Mesenchymal stem cell (in vitro differentiated cells and primary cell): Measurements from ENCODE around the gene TCAIM.
"Not testable (repeated sequence)": the region's sequence is repeated elsewhere in the genome, so short reads cannot be mapped to it uniquely, and the experiment has no call there.

ENCODE experiments used
- DNase-seq: peaks from one replicate; pipeline ENCODE4 v3.0.0-alpha.2; 2013
- H2AFZ ChIP-seq: one replicate; pipeline ENCODE4 v1.6.1; 2013; ENCODE audit warnings: low read depth, mild to moderate bottlenecking, control low read depth, inconsistent platforms, low read length, moderate library complexity
- H2AK5ac ChIP-seq: 2 replicates; pipeline ENCODE4 v1.6.1; 2013; ENCODE audit warnings: low read length, moderate library complexity, mild to moderate bottlenecking, inconsistent platforms; ENCODE audit not compliant: severe bottlenecking
- H2BK120ac ChIP-seq: one replicate; pipeline ENCODE4 v1.6.1; 2013; ENCODE audit warnings: low read depth, mild to moderate bottlenecking, inconsistent platforms, low read length, moderate library complexity
- H2BK12ac ChIP-seq, 2 experiments: one replicate each; pipeline ENCODE4 v1.6.1; 2013; ENCODE audit warnings: inconsistent platforms in 2 of 2, low read length in 2 of 2, mild to moderate bottlenecking in 2 of 2, moderate library complexity in 2 of 2, control low read depth in 1 of 2
- H2BK15ac ChIP-seq: one replicate; pipeline ENCODE4 v1.6.1; 2013; ENCODE audit warnings: mild to moderate bottlenecking, low read depth, inconsistent platforms; ENCODE audit not compliant: poor library complexity, severe bottlenecking
- H2BK5ac ChIP-seq: 2 replicates; pipeline ENCODE4 v1.6.1; 2013; ENCODE audit warnings: low read depth, mild to moderate bottlenecking, low read length, control low read depth, inconsistent platforms; ENCODE audit not compliant: poor library complexity, severe bottlenecking
- H3K14ac ChIP-seq, 2 experiments: one replicate each; pipeline ENCODE4 v1.6.1; 2013; ENCODE audit warnings: inconsistent platforms in 2 of 2, low read length in 2 of 2, control low read depth in 1 of 2, mild to moderate bottlenecking in 1 of 2, moderate library complexity in 1 of 2
- H3K18ac ChIP-seq, 2 experiments: one replicate each; pipeline ENCODE4 v1.6.1; 2013; ENCODE audit warnings: inconsistent platforms in 2 of 2, low read length in 2 of 2, control low read depth in 1 of 2, low read depth in 1 of 2, mild to moderate bottlenecking in 1 of 2
- H3K23ac ChIP-seq, 2 experiments: one replicate each; pipeline ENCODE4 v1.6.1; 2013; ENCODE audit warnings: inconsistent platforms in 2 of 2, low read length in 2 of 2, mild to moderate bottlenecking in 2 of 2, moderate library complexity in 2 of 2, control low read depth in 1 of 2
- H3K27ac ChIP-seq: 2 replicates; pipeline ENCODE4 v1.5.1; 2013; ENCODE audit warnings: mild to moderate bottlenecking, moderate library complexity, low read length, control low read depth, inconsistent platforms; ENCODE audit not compliant: poor library complexity, severe bottlenecking
- H3K27me3 ChIP-seq, 2 experiments: 2 replicates each; pipeline versions ENCODE4 v1.6.1 to v1.7.0; 2013; ENCODE audit warnings: low read length in 2 of 2, mild to moderate bottlenecking in 2 of 2, moderate library complexity in 2 of 2, control low read depth in 1 of 2, inconsistent platforms in 1 of 2; ENCODE audit not compliant: control insufficient read depth in 1 of 2, insufficient read depth in 1 of 2
- H3K36me3 ChIP-seq, 2 experiments: 2 replicates each; pipeline versions ENCODE4 v1.6.1 to v1.7.0; 2013; ENCODE audit warnings: low read length in 2 of 2, control low read depth in 1 of 2, inconsistent platforms in 1 of 2, low read depth in 1 of 2, mild to moderate bottlenecking in 1 of 2; ENCODE audit not compliant: insufficient read depth in 2 of 2, control insufficient read depth in 1 of 2
- H3K4ac ChIP-seq, 2 experiments: one replicate each; pipeline ENCODE4 v1.6.1; 2013; ENCODE audit warnings: inconsistent platforms in 2 of 2, low read length in 2 of 2, mild to moderate bottlenecking in 2 of 2, moderate library complexity in 2 of 2, control low read depth in 1 of 2, low read depth in 1 of 2
- H3K4me1 ChIP-seq: 2 replicates; pipeline ENCODE4 v1.6.1; 2013; ENCODE audit warnings: low read depth, low read length, control low read depth; ENCODE audit not compliant: control insufficient read depth, insufficient read depth
- H3K4me2 ChIP-seq: 2 replicates; pipeline ENCODE4 v1.6.1; 2013; ENCODE audit warnings: low read length, mild to moderate bottlenecking, inconsistent platforms; ENCODE audit not compliant: poor library complexity, severe bottlenecking
- H3K4me3 ChIP-seq, 2 experiments: 2 replicates each; pipeline versions ENCODE4 v1.5.1 to v1.7.0; 2013; ENCODE audit warnings: low read length in 2 of 2, mild to moderate bottlenecking in 2 of 2, control low read depth in 1 of 2, low read depth in 1 of 2; ENCODE audit not compliant: insufficient read depth in 1 of 2
- H3K79me1 ChIP-seq: replicated peaks from 2 replicates; pipeline ENCODE4 v1.6.1; 2013; ENCODE audit warnings: mild to moderate bottlenecking, control low read depth, low read length, inconsistent platforms; ENCODE audit not compliant: poor library complexity, severe bottlenecking
- H3K9ac ChIP-seq: 2 replicates; pipeline ENCODE4 v1.7.0; 2013; ENCODE audit warnings: mild to moderate bottlenecking, low read length, moderate library complexity
- H3K9me3 ChIP-seq: 2 replicates; pipeline ENCODE4 v1.7.0; 2013; ENCODE audit warnings: mild to moderate bottlenecking, low read length; ENCODE audit not compliant: control insufficient read depth
- H4K8ac ChIP-seq: one replicate; pipeline ENCODE4 v1.6.1; 2013; ENCODE audit warnings: inconsistent platforms, mild to moderate bottlenecking, low read length, moderate library complexity
- H4K91ac ChIP-seq: one replicate; pipeline ENCODE4 v1.6.1; 2013; ENCODE audit warnings: mild to moderate bottlenecking, low read length, inconsistent platforms
- WGBS: methylation state at CpG from one replicate; pipeline ENCODE4 v1.1.7; 2013; ENCODE audit warnings: mixed read lengths; 5-methylcytosine and 5-hydroxymethylcytosine counted together

The TCAIM gene

DNA sequence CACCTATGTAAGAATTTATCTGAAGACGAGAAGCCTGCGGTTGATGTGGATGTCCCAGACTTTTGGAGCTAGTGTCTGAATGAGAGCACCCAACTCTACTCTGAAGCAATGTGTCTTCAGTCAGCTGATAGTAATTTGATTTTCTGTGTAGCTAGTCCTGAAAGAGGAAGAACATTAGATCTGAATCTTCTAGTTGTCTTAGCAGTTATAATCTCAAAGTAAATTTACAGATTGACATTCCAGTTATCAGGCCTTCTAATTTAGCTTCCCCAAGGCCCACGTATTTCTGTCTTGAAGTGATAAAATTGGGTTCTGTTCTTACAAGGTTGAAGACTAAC lies 1.5 kb downstream of the TCAIM start:
- peaks cover 12% of the 10 kb centered on the region for H3K79me1 ChIP-seq
- no peak overlapping the region for H3K4ac ChIP-seq
- H3K23ac ChIP-seq: no peak overlapping the region
- no peak overlapping the region for H3K18ac ChIP-seq
- H2BK5ac ChIP-seq: no peak overlapping the region
- no peak overlapping the region for H4K8ac ChIP-seq
- peak overlapping the region in 1 of 2 experiments; percentile 88 for H3K4me3 ChIP-seq
- no peak overlapping the region for H2BK12ac ChIP-seq
- H2BK15ac ChIP-seq: no peak overlapping the region
- H3K4me2 ChIP-seq: peak overlapping the region; percentile 24
- H3K27ac ChIP-seq: no peak overlapping the region
- DNase-seq: no peak
- no peaks in the 10 kb centered on the region for H3K36me3 ChIP-seq
- peaks cover 2% of the 10 kb centered on the region for H3K4me1 ChIP-seq
- no peaks in the 10 kb centered on the region for H3K9me3 ChIP-seq
- H4K91ac ChIP-seq: no peak overlapping the region
- 96% methylated on average over 3 of the region's 3 CpGs for WGBS
- no peak overlapping the region for H2BK120ac ChIP-seq
- H3K27me3 ChIP-seq: no peaks in the 10 kb centered on the region
- H2AK5ac ChIP-seq: peak overlapping the region; percentile 47
- H3K14ac ChIP-seq: no peak overlapping the region
- H2AFZ ChIP-seq: no peak overlapping the region
- no peak overlapping the region for H3K9ac ChIP-seq

DNA sequence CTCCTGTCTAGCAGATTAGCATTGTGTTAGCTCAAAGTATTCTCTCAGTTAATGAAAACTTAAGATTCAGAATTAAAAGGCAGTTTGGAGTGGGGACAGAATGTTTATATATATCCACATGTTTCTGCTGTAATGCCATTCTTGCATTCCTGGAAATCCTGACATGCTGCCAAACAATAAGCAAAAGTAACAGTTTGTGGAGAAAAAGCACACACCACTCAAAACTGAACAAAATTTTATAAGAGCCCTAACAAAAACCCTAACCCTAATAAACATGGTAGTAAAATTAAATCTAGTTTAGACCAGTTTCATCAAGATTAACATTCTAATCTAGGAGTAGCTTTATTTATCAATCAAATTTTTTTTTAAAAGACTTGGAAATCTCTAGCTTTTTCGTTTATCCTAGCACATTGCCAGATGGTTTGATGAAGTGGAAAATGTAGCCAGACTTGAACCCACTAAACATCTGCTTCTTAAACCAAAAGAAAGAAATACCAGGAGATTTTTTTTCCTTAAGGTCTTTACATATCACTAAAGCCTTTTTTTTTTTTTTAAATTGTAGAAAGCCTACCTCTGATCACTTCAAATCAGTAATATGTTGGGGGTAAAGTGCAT lies 3.7 kb downstream of the TCAIM start:
- H3K9ac ChIP-seq: peak overlapping the region; percentile 30
- no peak overlapping the region for H4K8ac ChIP-seq
- no peak overlapping the region for H2BK15ac ChIP-seq
- H3K4me3 ChIP-seq: no peak overlapping the region
- peak; percentile 73 for DNase-seq
- H2BK5ac ChIP-seq: no peak overlapping the region
- H3K4ac ChIP-seq: no peak overlapping the region
- H3K36me3 ChIP-seq: no peaks in the 10 kb centered on the region
- H3K27ac ChIP-seq: peak overlapping the region; percentile 40
- H3K14ac ChIP-seq: no peak overlapping the region
- H2BK120ac ChIP-seq: no peak overlapping the region
- H3K79me1 ChIP-seq: peaks cover 21% of the 10 kb centered on the region
- peaks cover 2% of the 10 kb centered on the region for H3K4me1 ChIP-seq
- H3K27me3 ChIP-seq: no peaks in the 10 kb centered on the region
- H2BK12ac ChIP-seq: no peak overlapping the region
- no CpG with 5 or more reads among the region's 1 CpG for WGBS
- H3K9me3 ChIP-seq: no peaks in the 10 kb centered on the region
- no peak overlapping the region for H3K18ac ChIP-seq
- no peak overlapping the region for H3K4me2 ChIP-seq
- no peak overlapping the region for H3K23ac ChIP-seq
- no peak overlapping the region for H2AFZ ChIP-seq
- H4K91ac ChIP-seq: no peak overlapping the region
- H2AK5ac ChIP-seq: no peak overlapping the region

DNA sequence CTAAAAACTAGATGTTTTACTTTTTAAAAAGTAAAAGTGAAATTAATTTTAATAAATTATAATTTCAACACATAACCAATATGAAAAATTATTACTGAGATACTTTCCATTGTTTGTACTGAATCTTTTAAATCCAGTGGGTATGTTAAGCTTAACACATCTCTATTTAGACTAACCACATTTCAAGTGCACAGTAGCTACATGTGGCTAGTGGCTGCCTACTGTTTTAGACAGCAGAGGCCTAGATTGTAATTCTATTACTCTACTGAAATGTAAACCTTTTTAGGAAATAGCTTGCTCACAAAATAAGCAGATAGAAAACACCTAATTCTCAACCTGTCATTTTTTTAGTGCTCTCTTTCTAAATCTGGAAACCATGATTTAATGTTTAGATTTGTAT lies 4.9 kb downstream of the TCAIM start:
- no peak overlapping the region for H3K4me3 ChIP-seq
- no peak overlapping the region for H3K14ac ChIP-seq
- no peak overlapping the region for H4K8ac ChIP-seq
- no peak overlapping the region for H2AFZ ChIP-seq
- H3K4me2 ChIP-seq: no peak overlapping the region
- DNase-seq: peak; percentile 51
- H3K27me3 ChIP-seq: no peaks in the 10 kb centered on the region
- H2AK5ac ChIP-seq: no peak overlapping the region
- H3K4ac ChIP-seq: no peak overlapping the region
- H2BK5ac ChIP-seq: no peak overlapping the region
- no peak overlapping the region for H2BK120ac ChIP-seq
- H3K9me3 ChIP-seq: no peaks in the 10 kb centered on the region
- no peak overlapping the region for H3K23ac ChIP-seq
- peaks cover 24% of the 10 kb centered on the region for H3K79me1 ChIP-seq
- H3K27ac ChIP-seq: no peak overlapping the region
- no peak overlapping the region for H3K18ac ChIP-seq
- no peaks in the 10 kb centered on the region for H3K4me1 ChIP-seq
- no peak overlapping the region for H2BK15ac ChIP-seq
- H3K9ac ChIP-seq: no peak overlapping the region
- no peak overlapping the region for H4K91ac ChIP-seq
- no peaks in the 10 kb centered on the region for H3K36me3 ChIP-seq
- H2BK12ac ChIP-seq: no peak overlapping the region

DNA sequence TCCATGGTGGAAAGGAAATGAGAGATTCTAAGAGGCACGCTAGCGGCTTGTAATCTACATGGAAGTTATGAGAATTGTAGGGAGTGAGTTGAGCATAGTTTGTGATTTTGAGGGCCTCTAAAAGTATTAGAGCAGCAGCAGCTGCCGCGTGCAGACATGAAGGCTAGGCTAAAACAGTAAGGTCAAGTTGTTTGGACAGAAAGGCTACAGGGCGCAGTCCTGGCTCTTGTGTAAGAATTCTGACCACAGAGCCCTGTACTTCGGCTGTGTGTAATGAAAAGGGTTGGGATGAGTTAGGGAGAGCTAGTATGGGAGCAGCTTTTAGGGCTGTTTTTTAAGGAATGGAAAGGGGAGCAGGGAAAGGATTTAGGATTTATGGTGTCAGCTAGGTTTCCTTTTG lies 8.0 kb downstream of the TCAIM start:
- H2AK5ac ChIP-seq, H3K23ac ChIP-seq: not testable (repeated sequence)
- 45% methylated on average over 6 of the region's 6 CpGs for WGBS

More for the DNA sequence above, 8.0 kb downstream of the TCAIM start:
- not testable (repeated sequence) for H3K27ac ChIP-seq, H3K4me2 ChIP-seq, H2BK5ac ChIP-seq, H3K4me1 ChIP-seq, H3K4me3 ChIP-seq, H3K9ac ChIP-seq, H2AFZ ChIP-seq, H3K9me3 ChIP-seq, H3K27me3 ChIP-seq, H3K36me3 ChIP-seq, H2BK120ac ChIP-seq, H4K91ac ChIP-seq, H3K14ac ChIP-seq, H2BK15ac ChIP-seq
- peak overlapping the region; percentile 72 for H4K8ac ChIP-seq
- H3K4ac ChIP-seq: peak overlapping the region in 1 of 2 experiments; percentile 11
- peak overlapping the region in 1 of 2 experiments; percentile 39 for H2BK12ac ChIP-seq
- peak; percentile 85 for DNase-seq
- H3K79me1 ChIP-seq: peaks cover 23% of the 10 kb centered on the region
- peak overlapping the region in 1 of 2 experiments; percentile 19 for H3K18ac ChIP-seq
